Right lobe of liver (tissue), 6 donors: ENCODE results near the gene SRMS. TPM values are rescaled to one million over a fixed set of nuclear protein-coding genes. Genes with fewer than 3 reads are reported as not detected.
A peak's percentile ranks its signal among the peaks of the same experiment; 100 is the strongest.

Experiments used
- ATAC-seq, 4 donors: fragments of 200-7000 bp; cut with Tn5 transposase; one replicate each; pipeline ENCODE4 v1.9.1; 2020; ENCODE audit warnings: mild to moderate bottlenecking in 4 of 4, moderate library complexity in 4 of 4
- DNase-seq, 3 donors: peaks; one replicate each; pipeline ENCODE4 v3.0.0-alpha.2; 2020
- H3K27ac ChIP-seq, 3 donors: fragments of 200-600 bp; one replicate each; pipeline ENCODE4 v1.8.0; 2022
- H3K27me3 ChIP-seq, 2 donors: fragments of 200-600 bp; one replicate each; pipeline ENCODE4 v1.8.0; 2022
- H3K36me3 ChIP-seq, 4 donors: fragments of 200-600 bp; sonication (generic) in 1 of 4; one replicate each; pipeline versions ENCODE4 v1.5.1 to v1.8.0; 2017 to 2022; ENCODE audit warnings: control low read depth in 1 of 4
- H3K4me1 ChIP-seq, 4 donors: fragments of 200-600 bp; sonication (generic) in 1 of 4; one replicate each; pipeline versions ENCODE4 v1.5.1 to v1.8.0; 2017 to 2022; ENCODE audit warnings: control low read depth in 1 of 4
- H3K4me3 ChIP-seq, 3 donors: fragments of 200-600 bp; one replicate each; pipeline ENCODE4 v1.8.0; 2022
- H3K9me3 ChIP-seq, 4 donors: fragments of 200-600 bp; sonication (generic) in 1 of 4; one replicate each; pipeline versions ENCODE4 v1.5.1 to v1.8.0; 2017 to 2022; ENCODE audit warnings: control low read depth in 1 of 4
- POLR2A ChIP-seq: fragments of 450-650 bp; IDR thresholded peaks from one replicate; pipeline ENCODE4 v1.6.1; 2017; ENCODE audit warnings: antibody characterized with exemption, mild to moderate bottlenecking
- WGBS: methylation state at CpG from one replicate; pipeline ENCODE4 v1.1.6; 2018; ENCODE audit warnings: low coverage, low lambda C conversion rate; ENCODE audit not compliant: insufficient coverage; ENCODE audit errors: missing lambda C conversion rate; 5-methylcytosine and 5-hydroxymethylcytosine counted together
- intact Hi-C, 2 donors: fragments of 100-400 bp; cut with DNase I; formaldehyde crosslinking; loops; one replicate each; pipeline versions ENCODE4 v1.11.2 to v1.14.1; 2022
- total RNA-seq, 6 experiments: library from RNA; depleted of rRNA in 2 of 6; stranded (reverse); fragments of >200 nt in 2 of 6; fragmentation: NEBNext Ultra II Directional in 3 of 6; extraction: Animal tissue kit (Norgen Biotek cat#: 25700) in 3 of 6; gene quantifications; one replicate each; pipeline versions ENCODE4 v1.1.0 to v1.2.4, GENCODE V29; 2016 to 2023
- TF ChIP-seq, protein P1 (sequence below), 4 donors: fragments of 200-600 bp in 3 of 4; fragments of 450-650 bp in 1 of 4; IDR thresholded peaks; one replicate each; pipeline versions ENCODE4 v1.5.1 to v1.8.0; 2016 to 2022; ENCODE audit warnings: antibody characterized with exemption in 4 of 4, mild to moderate bottlenecking in 2 of 4
- donor health status: DM: no; HTN: yes; CAD: no.
- donor health status: DM: no; HTN: no; CAD: no.
- donor health status: DM: no; HTN: no; CAD: no.
- donor health status: DM: no; HTN: yes; CAD: no.
- donor health status: DM: no; HTN: yes; CAD: no.

Gene SRMS
- total RNA-seq, 6 experiments from 2014 or later = not detected

GRCh38 chr20:63498960-63499337 lies 48.6 kb downstream of the SRMS start, which contains the start of gene EEF1A2:
Gene EEF1A2, minus strand, starts transcription at chr20:63499083. Its CDS starts 1,320 bp downstream, at chr20:63497763.
- DNase-seq (peak in 2 of 3 donors; percentile 41 to 50), ATAC-seq (no peak)
- intact Hi-C loops = no loop called here
- H3K27ac ChIP-seq = no peak within 1 kb of the TSS
- no peaks in the 10 kb centered on the region for H3K9me3 ChIP-seq
- no peak for TF ChIP-seq POLR2A
- TF ChIP-seq, protein P1, sequence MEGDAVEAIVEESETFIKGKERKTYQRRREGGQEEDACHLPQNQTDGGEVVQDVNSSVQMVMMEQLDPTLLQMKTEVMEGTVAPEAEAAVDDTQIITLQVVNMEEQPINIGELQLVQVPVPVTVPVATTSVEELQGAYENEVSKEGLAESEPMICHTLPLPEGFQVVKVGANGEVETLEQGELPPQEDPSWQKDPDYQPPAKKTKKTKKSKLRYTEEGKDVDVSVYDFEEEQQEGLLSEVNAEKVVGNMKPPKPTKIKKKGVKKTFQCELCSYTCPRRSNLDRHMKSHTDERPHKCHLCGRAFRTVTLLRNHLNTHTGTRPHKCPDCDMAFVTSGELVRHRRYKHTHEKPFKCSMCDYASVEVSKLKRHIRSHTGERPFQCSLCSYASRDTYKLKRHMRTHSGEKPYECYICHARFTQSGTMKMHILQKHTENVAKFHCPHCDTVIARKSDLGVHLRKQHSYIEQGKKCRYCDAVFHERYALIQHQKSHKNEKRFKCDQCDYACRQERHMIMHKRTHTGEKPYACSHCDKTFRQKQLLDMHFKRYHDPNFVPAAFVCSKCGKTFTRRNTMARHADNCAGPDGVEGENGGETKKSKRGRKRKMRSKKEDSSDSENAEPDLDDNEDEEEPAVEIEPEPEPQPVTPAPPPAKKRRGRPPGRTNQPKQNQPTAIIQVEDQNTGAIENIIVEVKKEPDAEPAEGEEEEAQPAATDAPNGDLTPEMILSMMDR (IDR thresholded peaks at IDR 0.05) = no peak
- no peaks in the 10 kb centered on the region for H3K4me1 ChIP-seq
- H3K36me3 ChIP-seq = no peaks in the 10 kb centered on the region
- WGBS = 0% methylated on average over 13 of the region's 58 CpGs
- H3K4me3 ChIP-seq = peak within 1 kb of the TSS in 1 of 3 donors; percentile 19
- H3K27me3 ChIP-seq = peaks cover 0 to 7% of the 10 kb centered on the region in 2 donors

- TF ChIP-seq, protein P1 (IDR thresholded peaks at IDR 0.05) = no peak
- no peak for TF ChIP-seq POLR2A
- DNase-seq (peak; percentile 42 to 59 (median 52)), ATAC-seq (peak in 2 of 4 donors; percentile 50 to 65)
- Histone ChIP-seq H3K4me3 (no peak overlapping the region), H3K4me1 (no peaks in the 10 kb centered on the region), H3K27ac (no peak overlapping the region), H3K27me3 (peaks cover 0 to 7% of the 10 kb centered on the region in 2 donors), H3K9me3 (no peaks in the 10 kb centered on the region), H3K36me3 (no peaks in the 10 kb centered on the region)
- intact Hi-C loops = no loop called here
- WGBS = no CpG with 5 or more reads among the region's 60 CpGs
Measured at GRCh38 chr20:63497946-63498935, 49.3 kb downstream of the SRMS start.

DNA sequence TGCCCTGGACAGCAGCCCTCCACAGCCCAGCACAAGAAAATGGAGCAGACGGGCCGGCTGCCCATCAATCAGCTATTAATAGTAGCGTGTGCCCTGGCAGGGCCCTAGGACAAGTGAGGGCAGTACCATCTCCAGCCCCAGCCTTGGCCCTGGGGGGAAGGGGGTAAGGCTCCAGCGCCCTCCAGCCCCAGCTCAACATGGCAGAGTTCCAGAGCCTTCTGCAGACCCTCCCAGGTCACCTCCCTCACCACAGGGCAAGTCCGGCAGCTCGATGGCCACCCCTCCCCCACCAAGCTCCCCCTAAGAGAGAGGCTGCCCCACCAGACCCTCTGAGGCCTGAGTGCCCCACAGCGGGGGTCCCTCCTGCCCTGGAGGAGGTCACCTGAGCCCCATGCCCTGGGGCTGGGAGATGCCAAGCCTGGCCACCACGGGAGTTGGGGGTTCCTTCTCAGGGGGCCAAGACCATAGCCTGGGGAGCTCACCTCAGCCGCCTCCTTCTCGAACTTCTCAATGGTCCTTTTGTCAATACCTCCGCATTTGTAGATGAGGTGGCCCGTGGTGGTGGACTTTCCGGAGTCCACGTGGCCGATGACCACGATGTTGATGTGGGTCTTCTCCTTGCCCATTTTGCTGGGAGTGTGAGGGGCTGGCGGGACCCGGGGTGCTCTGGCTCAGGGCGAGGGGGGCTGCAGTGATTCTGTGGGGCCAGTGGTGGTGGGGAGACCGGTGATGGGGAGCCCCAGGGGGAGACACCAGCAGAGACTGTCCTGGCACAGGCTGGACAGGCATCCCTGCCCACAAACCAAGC lies 50.2 kb downstream of the SRMS start:
- no peaks in the 10 kb centered on the region for H3K9me3 ChIP-seq
- H3K4me3 ChIP-seq = no peak overlapping the region
- ATAC-seq (no peak), DNase-seq (peak in 2 of 3 donors; percentile 44 to 48)
- H3K27ac ChIP-seq = no peak overlapping the region
- no peak for TF ChIP-seq POLR2A
- TF ChIP-seq, protein P1 (IDR thresholded peaks at IDR 0.05) = no peak
- intact Hi-C loops = no loop called here
- WGBS = 59% methylated on average over 8 of the region's 20 CpGs
- peaks cover 0 to 7% of the 10 kb centered on the region in 2 donors for H3K27me3 ChIP-seq
- no peaks in the 10 kb centered on the region for H3K36me3 ChIP-seq
- H3K4me1 ChIP-seq = no peaks in the 10 kb centered on the region

GRCh38 chr20:63496596-63497120 lies 50.9 kb downstream of the SRMS start:
- H3K9me3 ChIP-seq = no peaks in the 10 kb centered on the region
- peaks cover 0 to 7% of the 10 kb centered on the region in 2 donors for H3K27me3 ChIP-seq
- TF ChIP-seq POLR2A = no peak
- TF ChIP-seq, protein P1 (IDR thresholded peaks at IDR 0.05) = no peak
- DNase-seq (peak in 2 of 3 donors; percentile 50 to 59), ATAC-seq (peak; percentile 24 to 65 (median 48))
- no peak overlapping the region for H3K27ac ChIP-seq
- H3K4me1 ChIP-seq = no peaks in the 10 kb centered on the region
- H3K4me3 ChIP-seq = peak overlapping the region in 2 of 3 donors; percentile 17 to 33
- intact Hi-C loops = no loop called here
- no peaks in the 10 kb centered on the region for H3K36me3 ChIP-seq
- WGBS = no CpG with 5 or more reads among the region's 16 CpGs
